Endothelial cell of umbilical vein (primary cell): ENCODE results near the gene ENOX2. TPM values are rescaled to one million over a fixed set of nuclear protein-coding genes. Genes with fewer than 3 reads are reported as not detected.

Experiments used
- BruUV-seq: library from RNA; stranded (reverse); fragments of 400-500 nt; replicated peaks from 2 replicates; lab custom pipeline; 2021; lab: Mats Ljungman, UMichigan
- CTCF ChIA-PET: fragments of 300-600, 350-600 bp; sonication (Branson Sonifier 250); formaldehyde crosslinking; loops from one replicate; lab custom pipeline; 2021; ENCODE audit warnings: antibody characterized with exemption, inconsistent platforms; lab: Charles Lee
- POLR2A ChIA-PET: fragments of 300-600, 350-600 bp; sonication (Branson Sonifier 250); formaldehyde crosslinking; loops from one replicate; lab custom pipeline; 2021; ENCODE audit warnings: antibody characterized with exemption, inconsistent platforms; lab: Charles Lee
- DNase-seq: peaks from one replicate; pipeline ENCODE4 v3.0.0-alpha.2; 2011; ENCODE audit warnings: low read depth, low spot score
- FAIRE-seq: peaks from 2 replicates; lab custom pipeline; 2011; peaks lifted over from hg19 to GRCh38; lab: Jason Lieb, UNC
- H2AFZ ChIP-seq: 2 replicates; pipeline ENCODE4 v1.6.0; 2012; ENCODE audit warnings: low read depth, low read length, control low read depth, inconsistent platforms
- H3K27ac ChIP-seq: 2 replicates; pipeline ENCODE4 v1.5.1; 2011; ENCODE audit warnings: low read depth, mild to moderate bottlenecking, control low read depth, low read length, moderate library complexity; ENCODE audit not compliant: insufficient read depth
- H3K27me3 ChIP-seq, 2 experiments: 2 replicates each; pipeline versions ENCODE4 v1.6.0 to v1.6.1; 2011; ENCODE audit warnings: low read length in 2 of 2, mixed read lengths in 1 of 2; ENCODE audit not compliant: control insufficient read depth in 2 of 2, insufficient read depth in 2 of 2
- H3K36me3 ChIP-seq, 2 experiments: 2 replicates in 1 of 2; 3 replicates in 1 of 2; pipeline ENCODE4 v1.5.1; 2011; ENCODE audit warnings: low read length in 2 of 2, mild to moderate bottlenecking in 1 of 2, moderate library complexity in 1 of 2; ENCODE audit not compliant: control insufficient read depth in 2 of 2, insufficient read depth in 2 of 2; ENCODE audit errors: extremely low read depth in 1 of 2
- H3K4me1 ChIP-seq: 3 replicates; pipeline ENCODE4 v1.5.1; 2011; ENCODE audit warnings: mild to moderate bottlenecking, low read length; ENCODE audit not compliant: control insufficient read depth, insufficient read depth; ENCODE audit errors: extremely low read depth
- H3K4me2 ChIP-seq: 2 replicates; pipeline ENCODE4 v1.6.1; 2011; ENCODE audit warnings: low read length, control low read depth, mixed read lengths; ENCODE audit not compliant: insufficient read depth
- H3K4me3 ChIP-seq, 3 experiments: fragments of 200-600 bp in 1 of 3; sonication (generic), shearing (Covaris generic) in 1 of 3; replicated peaks in 1 of 3; 2 replicates each; pipeline ENCODE4 v1.5.1; 2011 to 2016; ENCODE audit warnings: control low read depth in 3 of 3, low read length in 3 of 3, mild to moderate bottlenecking in 2 of 3, inconsistent platforms in 1 of 3, low read depth in 1 of 3, moderate library complexity in 1 of 3; ENCODE audit not compliant: insufficient read depth in 1 of 3
- H3K79me2 ChIP-seq: 2 replicates; pipeline ENCODE4 v1.6.0; 2012; ENCODE audit warnings: low read length, inconsistent platforms; ENCODE audit not compliant: control insufficient read depth, insufficient read depth
- H3K9ac ChIP-seq: replicated peaks from 2 replicates; pipeline ENCODE3; 2011; ENCODE audit warnings: low read length, control low read depth; ENCODE audit not compliant: insufficient read depth; ENCODE audit errors: extremely low read depth
- H3K9me1 ChIP-seq: replicated peaks from 3 replicates; pipeline ENCODE4 v1.6.0; 2011; ENCODE audit warnings: mild to moderate bottlenecking, low read length; ENCODE audit not compliant: control insufficient read depth, insufficient read depth; ENCODE audit errors: extremely low read depth
- H3K9me3 ChIP-seq: replicated peaks from 2 replicates; pipeline ENCODE4 v1.5.1; 2012; ENCODE audit warnings: low read length, inconsistent platforms; ENCODE audit not compliant: control insufficient read depth, insufficient read depth
- H4K20me1 ChIP-seq: replicated peaks from 2 replicates; pipeline ENCODE3; 2011; ENCODE audit warnings: mild to moderate bottlenecking, low read length; ENCODE audit not compliant: control insufficient read depth, insufficient read depth; ENCODE audit errors: extremely low read depth
- EZH2 ChIP-seq: IDR thresholded peaks from 2 replicates; pipeline ENCODE4 v1.6.1; 2012; ENCODE audit warnings: borderline replicate concordance, low read depth, mild to moderate bottlenecking, moderate library complexity, low read length, inconsistent platforms; ENCODE audit not compliant: severe bottlenecking
- FOS ChIP-seq: IDR thresholded peaks from 2 replicates; pipeline ENCODE4 v1.6.1; 2011; ENCODE audit warnings: mild to moderate bottlenecking, low read length, moderate library complexity, borderline replicate concordance; ENCODE audit not compliant: insufficient read depth
- GATA2 ChIP-seq: IDR thresholded peaks from 2 replicates; pipeline ENCODE4 v1.7.0; 2011; ENCODE audit warnings: low read depth, mild to moderate bottlenecking, moderate library complexity, mixed read lengths, low read length; ENCODE audit not compliant: insufficient read length, insufficient read depth
- JUN ChIP-seq: IDR thresholded peaks from 2 replicates; pipeline ENCODE4 v1.6.1; 2011; ENCODE audit warnings: borderline replicate concordance, low read depth; ENCODE audit not compliant: insufficient read length, insufficient read depth
- MAX ChIP-seq: IDR thresholded peaks from 2 replicates; pipeline ENCODE4 v1.6.1; 2011; ENCODE audit not compliant: insufficient read depth, insufficient read length
- MYC ChIP-seq: IDR thresholded peaks from one replicate; pipeline ENCODE4 v1.6.1; 2011; ENCODE audit warnings: mild to moderate bottlenecking, low read depth, low read length
- POLR2A ChIP-seq: IDR thresholded peaks from 2 replicates; pipeline ENCODE4 v1.6.1; 2012; ENCODE audit warnings: low read depth, mild to moderate bottlenecking, control low read depth, low read length
- POLR2AphosphoS5 ChIP-seq: IDR thresholded peaks from 2 replicates; pipeline ENCODE4 v1.6.1; 2012; ENCODE audit warnings: low read depth, mild to moderate bottlenecking, control low read depth, low read length, moderate library complexity; ENCODE audit not compliant: insufficient read depth
- dilution Hi-C: fragments of 300-500 bp; cut with MboI; formaldehyde crosslinking; loops from one replicate; pipeline ENCODE4 v1.15.0; 2019; ENCODE audit warnings: low sequenced_read_pairs; ENCODE audit not compliant: extremely low pct_ligation_motif_present
- intact Hi-C: fragments of 100-400 bp; cut with micrococcal nuclease; formaldehyde crosslinking; loops from one replicate; pipeline ENCODE4 v1.10.0; 2022
- polyA plus RNA-seq, 4 experiments: library from polyadenylated mRNA; depleted of rRNA in 3 of 4; stranded (reverse) in 3 of 4; unstranded in 1 of 4; fragments of >200 nt; gene quantifications; 2 replicates each; pipeline versions ENCODE4 v1.2.1 to v1.2.3, GENCODE V29; 2011 to 2012; ENCODE audit warnings: missing spikeins in 1 of 4
- total RNA-seq: library from RNA; stranded (reverse); gene quantifications from 2 replicates; pipeline ENCODE4 v1.2.3, GENCODE V29; 2021
- TF ChIP-seq, protein P1 (sequence below), 2 donors: IDR thresholded peaks; 1 replicate in 1 of 2; 2 replicates in 1 of 2; pipeline ENCODE4 v1.5.1; 2011; ENCODE audit warnings: low read length in 2 of 2, mild to moderate bottlenecking in 2 of 2, moderate library complexity in 2 of 2, control low read depth in 1 of 2, inconsistent platforms in 1 of 2, low read depth in 1 of 2; ENCODE audit not compliant: insufficient read depth in 1 of 2; ENCODE audit errors: extremely low read depth in 1 of 2

The ENOX2 gene
- total and polyA plus RNA-seq, 2 donors (not counting 3 experiments of a cell fraction or from before 2014, with no cell fraction given): 5.5 to 13.1 TPM

DNA sequence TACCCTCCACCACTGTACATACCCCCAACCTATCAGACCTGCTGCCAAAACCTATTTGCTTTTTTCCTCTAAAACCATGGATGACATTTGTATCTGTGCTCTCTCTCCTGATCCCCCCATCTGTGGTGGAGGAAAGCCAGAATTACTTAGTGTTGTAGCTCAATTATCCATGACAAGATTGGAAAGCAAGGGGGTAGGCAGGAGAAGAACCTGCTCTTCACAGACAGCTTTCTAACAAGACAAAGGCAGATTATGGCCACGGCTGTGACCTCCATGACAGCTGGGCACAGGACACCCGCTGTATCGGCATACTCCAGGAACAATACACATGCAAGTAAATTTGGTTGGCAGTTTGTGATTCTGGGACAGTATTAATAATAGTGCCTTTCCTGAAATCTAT is 186.7 kb downstream of the ENOX2 start:
- Histone ChIP-seq H3K9ac (no peak overlapping the region), H3K4me1 (no peaks in the 10 kb centered on the region), H4K20me1 (no peaks in the 10 kb centered on the region), H3K27me3 (no peaks in the 10 kb centered on the region), H3K4me3 (no peak overlapping the region), H3K36me3 (no peaks in the 10 kb centered on the region), H3K79me2 (no peaks in the 10 kb centered on the region), H3K27ac (no peak overlapping the region), H3K9me3 (no peaks in the 10 kb centered on the region), H2AFZ (no peak overlapping the region), H3K4me2 (no peak overlapping the region), H3K9me1 (no peaks in the 10 kb centered on the region)
- intact Hi-C loops (no loop called here), dilution Hi-C loops (no loop called here)
- TF ChIP-seq GATA2: no peak
- TF ChIP-seq POLR2AphosphoS5: no peak
- no peak for TF ChIP-seq MYC
- TF ChIP-seq FOS: no peak
- no peak for TF ChIP-seq JUN
- TF ChIP-seq EZH2: no peak
- TF ChIP-seq POLR2A: no peak
- TF ChIP-seq MAX: no peak
- TF ChIP-seq, protein P1, sequence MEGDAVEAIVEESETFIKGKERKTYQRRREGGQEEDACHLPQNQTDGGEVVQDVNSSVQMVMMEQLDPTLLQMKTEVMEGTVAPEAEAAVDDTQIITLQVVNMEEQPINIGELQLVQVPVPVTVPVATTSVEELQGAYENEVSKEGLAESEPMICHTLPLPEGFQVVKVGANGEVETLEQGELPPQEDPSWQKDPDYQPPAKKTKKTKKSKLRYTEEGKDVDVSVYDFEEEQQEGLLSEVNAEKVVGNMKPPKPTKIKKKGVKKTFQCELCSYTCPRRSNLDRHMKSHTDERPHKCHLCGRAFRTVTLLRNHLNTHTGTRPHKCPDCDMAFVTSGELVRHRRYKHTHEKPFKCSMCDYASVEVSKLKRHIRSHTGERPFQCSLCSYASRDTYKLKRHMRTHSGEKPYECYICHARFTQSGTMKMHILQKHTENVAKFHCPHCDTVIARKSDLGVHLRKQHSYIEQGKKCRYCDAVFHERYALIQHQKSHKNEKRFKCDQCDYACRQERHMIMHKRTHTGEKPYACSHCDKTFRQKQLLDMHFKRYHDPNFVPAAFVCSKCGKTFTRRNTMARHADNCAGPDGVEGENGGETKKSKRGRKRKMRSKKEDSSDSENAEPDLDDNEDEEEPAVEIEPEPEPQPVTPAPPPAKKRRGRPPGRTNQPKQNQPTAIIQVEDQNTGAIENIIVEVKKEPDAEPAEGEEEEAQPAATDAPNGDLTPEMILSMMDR (IDR thresholded peaks at IDR 0.05; ENCODE audit: extremely low read depth in 1 of 2, insufficient read depth in 1 of 2, low read depth in 1 of 2, low read length in 2 of 2): no peak
- FAIRE-seq (no peak), DNase-seq (no peak)
- BruUV-seq: no TSS peak
- ChIA-PET POLR2A (no interaction called here), CTCF (no interaction called here)
